Measurements from ENCODE around the gene UBE2J2. TPM values are rescaled to one million over a fixed set of nuclear protein-coding genes. Genes with fewer than 3 reads are reported as not detected.

The UBE2J2 gene
- total RNA-seq, 1 experiment from 2014 or later: 54.2 TPM

- no peaks in the 10 kb centered on the region for H3K36me3 ChIP-seq (ENCODE audit: low read depth)
- H3K27ac ChIP-seq: no peak overlapping the region
- no peaks in the 10 kb centered on the region for H3K27me3 ChIP-seq (ENCODE audit: insufficient read depth, low read depth)
- no peak overlapping the region for H3K4me2 ChIP-seq
- TF ChIP-seq CTCF (conservative IDR thresholded peaks at IDR 0.05) (no peak), EZH2 (IDR thresholded peaks at IDR 0.05; ENCODE audit: low read depth) (no peak)
- BruUV-seq (replicated peaks): no TSS peak
- ChIA-PET POLR2A (ENCODE audit: unreplicated experiment) (no interaction called here), CTCF (interaction anchor here (0.6 kb wide), 1 partner anchor 9 kb away, joined by 3 read pairs; no protein-coding TSS in a partner anchor)
- H3K9me2 ChIP-seq (ENCODE audit: insufficient read depth): no peaks in the 10 kb centered on the region
- intact Hi-C loops (cut with micrococcal nuclease; ENCODE audit: unreplicated experiment): no loop called here
- H3K4me1 ChIP-seq (replicated peaks; ENCODE audit: insufficient read depth): no peaks in the 10 kb centered on the region
- H3K4me3 ChIP-seq: no peak overlapping the region
- H3K9me3 ChIP-seq (ENCODE audit: insufficient read depth, low read depth): no peaks in the 10 kb centered on the region
- no peaks in the 10 kb centered on the region; the same call in 1 of the 2 replicates for H4K20me1 ChIP-seq (ENCODE audit: insufficient read depth)
- H3F3A ChIP-seq (ENCODE audit: insufficient read depth, low read depth): no peaks in the 10 kb centered on the region
- no peak for DNase-seq
- H2AFZ ChIP-seq: no peak overlapping the region
- no peaks in the 10 kb centered on the region for H3K79me2 ChIP-seq (ENCODE audit: low read depth)
Observed at GRCh38 chr1:1298861-1299685, 25.4 kb upstream of the UBE2J2 start.

- CTCF ChIA-PET: no interaction called here
Observed at GRCh38 chr1:1297802-1298424, 24.3 kb upstream of the UBE2J2 start.

More at GRCh38 chr1:1297802-1298424, 24.3 kb upstream of the UBE2J2 start:
- POLR2A ChIA-PET (ENCODE audit: unreplicated experiment): no interaction called here
- Histone ChIP-seq H3K9me3 (ENCODE audit: insufficient read depth, low read depth) (no peaks in the 10 kb centered on the region), H3K4me1 (replicated peaks; ENCODE audit: insufficient read depth) (no peaks in the 10 kb centered on the region), H3K9me2 (ENCODE audit: insufficient read depth) (no peaks in the 10 kb centered on the region), H3F3A (ENCODE audit: insufficient read depth, low read depth) (no peaks in the 10 kb centered on the region), H3K79me2 (ENCODE audit: low read depth) (no peaks in the 10 kb centered on the region), H4K20me1 (ENCODE audit: insufficient read depth) (no peaks in the 10 kb centered on the region; the same call in 1 of the 2 replicates), H3K4me3 (no peak overlapping the region), H2AFZ (no peak overlapping the region), H3K27ac (no peak overlapping the region), H3K36me3 (ENCODE audit: low read depth) (no peaks in the 10 kb centered on the region), H3K4me2 (no peak overlapping the region), H3K27me3 (ENCODE audit: insufficient read depth, low read depth) (no peaks in the 10 kb centered on the region)
- no peak for DNase-seq
- BruUV-seq (replicated peaks): no TSS peak
- TF ChIP-seq CTCF (conservative IDR thresholded peaks at IDR 0.05): no peak
- TF ChIP-seq EZH2 (IDR thresholded peaks at IDR 0.05; ENCODE audit: low read depth): no peak
- intact Hi-C loops (cut with micrococcal nuclease; ENCODE audit: unreplicated experiment): no loop called here

Measured in PC-9 (cell line).